Thyroid gland (tissue), 4 donors: Measurements from ENCODE around the gene ATAD3C.
"Not testable (repeated sequence)": the region's sequence is repeated elsewhere in the genome, so short reads cannot be mapped to it uniquely, and the experiment has no call there.

Experiments
- POLR2A ChIP-seq, 2 donors: fragments of 450-650 bp; IDR thresholded peaks; one replicate each; pipeline ENCODE4 v1.6.1; 2017; ENCODE audit warnings: antibody characterized with exemption in 2 of 2, mild to moderate bottlenecking in 2 of 2, moderate library complexity in 1 of 2
- TF ChIP-seq, protein P1 (sequence below), 6 experiments: fragments of 200-600 bp in 3 of 6; fragments of 450-650 bp in 3 of 6; sonication (generic) in 3 of 6; IDR thresholded peaks; one replicate each; pipeline ENCODE4 v1.5.1; 2016 to 2019; ENCODE audit warnings: antibody characterized with exemption in 6 of 6, mild to moderate bottlenecking in 2 of 6, inconsistent platforms in 1 of 6, moderate library complexity in 1 of 6

DNA sequence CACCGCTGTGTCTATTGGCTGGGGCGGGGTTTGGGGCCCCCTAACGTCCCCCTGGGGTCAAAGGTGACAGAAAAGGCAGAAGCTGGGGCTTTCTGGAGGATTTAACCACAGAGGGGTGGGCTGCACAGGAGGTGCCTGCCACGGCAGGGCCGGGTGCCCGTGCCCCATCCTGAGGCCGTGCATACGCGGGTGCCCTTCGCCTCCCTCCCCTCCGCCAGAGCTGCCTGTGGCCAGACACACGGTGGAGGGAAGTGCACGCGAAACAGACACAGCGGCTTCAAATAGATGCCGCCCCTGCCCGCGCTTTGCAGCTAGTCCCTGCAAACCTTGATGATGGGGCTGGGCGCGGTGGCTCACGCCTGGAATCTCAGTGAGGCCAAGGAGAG is 60.0 kb downstream of the ATAD3C start:
- TF ChIP-seq, protein P1, sequence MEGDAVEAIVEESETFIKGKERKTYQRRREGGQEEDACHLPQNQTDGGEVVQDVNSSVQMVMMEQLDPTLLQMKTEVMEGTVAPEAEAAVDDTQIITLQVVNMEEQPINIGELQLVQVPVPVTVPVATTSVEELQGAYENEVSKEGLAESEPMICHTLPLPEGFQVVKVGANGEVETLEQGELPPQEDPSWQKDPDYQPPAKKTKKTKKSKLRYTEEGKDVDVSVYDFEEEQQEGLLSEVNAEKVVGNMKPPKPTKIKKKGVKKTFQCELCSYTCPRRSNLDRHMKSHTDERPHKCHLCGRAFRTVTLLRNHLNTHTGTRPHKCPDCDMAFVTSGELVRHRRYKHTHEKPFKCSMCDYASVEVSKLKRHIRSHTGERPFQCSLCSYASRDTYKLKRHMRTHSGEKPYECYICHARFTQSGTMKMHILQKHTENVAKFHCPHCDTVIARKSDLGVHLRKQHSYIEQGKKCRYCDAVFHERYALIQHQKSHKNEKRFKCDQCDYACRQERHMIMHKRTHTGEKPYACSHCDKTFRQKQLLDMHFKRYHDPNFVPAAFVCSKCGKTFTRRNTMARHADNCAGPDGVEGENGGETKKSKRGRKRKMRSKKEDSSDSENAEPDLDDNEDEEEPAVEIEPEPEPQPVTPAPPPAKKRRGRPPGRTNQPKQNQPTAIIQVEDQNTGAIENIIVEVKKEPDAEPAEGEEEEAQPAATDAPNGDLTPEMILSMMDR (IDR thresholded peaks at IDR 0.05) = not testable (repeated sequence)
- not testable (repeated sequence) for TF ChIP-seq POLR2A (IDR thresholded peaks at IDR 0.05)
